Measurements from ENCODE around the gene SELENOW. TPM values are rescaled to one million over a fixed set of nuclear protein-coding genes. Genes with fewer than 3 reads are reported as not detected.

Gene SELENOW
- total and polyA plus RNA-seq, 2 of the 4 experiments (the other 2 are of a cell fraction), result 61.3 to 217 TPM

DNA sequence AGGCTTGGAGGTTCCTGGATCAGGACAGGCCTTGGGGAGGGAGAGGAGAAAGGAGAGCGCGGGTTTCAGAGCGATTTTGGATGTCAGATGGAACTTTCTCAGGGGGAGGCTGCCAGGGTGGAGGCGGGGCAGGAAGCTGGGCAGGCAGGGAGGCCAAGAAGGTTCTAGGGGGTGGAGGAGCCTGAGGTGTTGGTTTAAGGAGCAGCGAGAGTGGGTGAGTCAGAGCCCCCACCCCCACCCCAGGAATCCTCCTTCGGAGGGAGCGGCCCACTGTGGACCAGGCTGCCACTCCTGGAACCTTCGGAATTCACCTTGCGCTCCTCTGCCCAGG is 49.1 kb upstream of the SELENOW start:
- ChIA-PET CTCF (no interaction called here), POLR2A (ENCODE audit: unreplicated experiment) (interaction anchor here (0.5 kb wide), 2 partner anchors 11 to 181 kb away, joined by 3 to 4 read pairs; no protein-coding TSS in a partner anchor)
- Histone ChIP-seq H4K5ac (ENCODE audit: low read depth, low read length) (peak overlapping the region; percentile 32), H3K27ac (ENCODE audit: insufficient read depth, low read length) (peak overlapping the region; percentile 60), H3K9me1 (ENCODE audit: insufficient read depth, low read length) (peaks cover 32% of the 10 kb centered on the region), H3K4me1 (ENCODE audit: control insufficient read depth, insufficient read depth, low read length) (peaks cover 19% of the 10 kb centered on the region), H4K20me1 (ENCODE audit: insufficient read depth, low read length) (peaks cover 55% of the 10 kb centered on the region), H3K4me2 (ENCODE audit: low read depth, low read length) (peak overlapping the region; percentile 11), H2AK5ac (ENCODE audit: low read depth, low read length) (peak overlapping the region; percentile 99), H4K91ac (ENCODE audit: insufficient read depth, low read depth, low read length) (peak overlapping the region; percentile 91), H3K9me3 (ENCODE audit: control insufficient read depth, insufficient read depth, low read length) (no peaks in the 10 kb centered on the region), H3K4ac (ENCODE audit: low read depth, low read length) (peak overlapping the region; percentile 91), H4K8ac (ENCODE audit: low read depth in 2 of 2, low read length in 2 of 2) (peak overlapping the region; percentile 7 to 84; a peak in 3 of 4 replicates), H2BK20ac (ENCODE audit: low read depth, low read length) (peak overlapping the region; percentile 58), H2AFZ (replicated peaks; ENCODE audit: low read length, poor library complexity) (peak overlapping the region; percentile 71), H2AK9ac (replicated peaks; ENCODE audit: low read depth, low read length, poor library complexity) (peak overlapping the region; percentile 91), H3K9ac (ENCODE audit: low read depth, low read length) (peak overlapping the region; percentile 8; the same call in 1 of the 2 replicates), H2BK15ac (ENCODE audit: low read depth, low read length) (peak overlapping the region; percentile 41; the same call in 1 of the 3 replicates), H3K18ac (ENCODE audit: low read depth, low read length) (peak overlapping the region; percentile 44), H3K23ac (ENCODE audit: low read depth, low read length) (peak overlapping the region; percentile 97), H3K27me3 (ENCODE audit: control insufficient read depth, insufficient read depth, low read length) (no peaks in the 10 kb centered on the region), H3K56ac (ENCODE audit: extremely low read depth, insufficient read depth, low read length) (peak overlapping the region; percentile 72), H2BK5ac (ENCODE audit: low read depth, low read length, poor library complexity, severe bottlenecking) (peak overlapping the region; percentile 90), H3K79me1 (ENCODE audit: low read depth in 1 of 2, low read length in 2 of 2) (peaks cover 34 to 76% of the 10 kb centered on the region in 2 experiments), H3K14ac (replicated peaks; ENCODE audit: low read depth, low read length) (peak overlapping the region; percentile 87), H2BK120ac (ENCODE audit: low read depth, low read length) (peak overlapping the region; percentile 81), H3K36me3 (ENCODE audit: control insufficient read depth, insufficient read depth, low read length) (peaks cover 73% of the 10 kb centered on the region), H3K4me3 (ENCODE audit: insufficient read depth, low read depth, low read length) (no peak overlapping the region)
- DNase-seq (peak; percentile 85), ATAC-seq (ENCODE audit: low read depth) (peak; percentile 76)
- BruUV-seq (replicated peaks), result no TSS peak
- TF ChIP-seq CEBPB (IDR thresholded peaks at IDR 0.05; ENCODE audit: low read depth, low read length) (no peak), CHD1 (IDR thresholded peaks at IDR 0.05; ENCODE audit: low read depth, low read length) (no peak), MAZ (IDR thresholded peaks at IDR 0.05; ENCODE audit: borderline replicate concordance, low read depth, low read length) (peak; percentile 100), RCOR1 (IDR thresholded peaks at IDR 0.05; ENCODE audit: insufficient replicate concordance, low read length) (no peak), BHLHE40 (IDR thresholded peaks at IDR 0.05; ENCODE audit: low read depth, low read length) (no peak), FOS (IDR thresholded peaks at IDR 0.05; ENCODE audit: low read depth, low read length) (peak; percentile 72)
- TF ChIP-seq, protein P1, sequence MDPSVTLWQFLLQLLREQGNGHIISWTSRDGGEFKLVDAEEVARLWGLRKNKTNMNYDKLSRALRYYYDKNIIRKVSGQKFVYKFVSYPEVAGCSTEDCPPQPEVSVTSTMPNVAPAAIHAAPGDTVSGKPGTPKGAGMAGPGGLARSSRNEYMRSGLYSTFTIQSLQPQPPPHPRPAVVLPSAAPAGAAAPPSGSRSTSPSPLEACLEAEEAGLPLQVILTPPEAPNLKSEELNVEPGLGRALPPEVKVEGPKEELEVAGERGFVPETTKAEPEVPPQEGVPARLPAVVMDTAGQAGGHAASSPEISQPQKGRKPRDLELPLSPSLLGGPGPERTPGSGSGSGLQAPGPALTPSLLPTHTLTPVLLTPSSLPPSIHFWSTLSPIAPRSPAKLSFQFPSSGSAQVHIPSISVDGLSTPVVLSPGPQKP (IDR thresholded peaks at IDR 0.05; ENCODE audit: borderline replicate concordance, low read depth, low read length), result no peak
- in situ Hi-C loops (cut with MboI; ENCODE audit: low sequenced_read_pairs), result no loop called here
- intact Hi-C loops (cut with micrococcal nuclease), result no loop called here
- dilution Hi-C loops (cut with HindIII; ENCODE audit: low sequenced_read_pairs, unreplicated experiment), result no loop called here
- 43% methylated on average over 3 of the region's 9 CpGs; no CpG with 5 or more reads in 1 of the 2 experiments for WGBS, 2 experiments (ENCODE audit: extremely low coverage in 2 of 2, insufficient read length in 1 of 2)

All from IMR-90 (cell line).